WTC11 (cell line): Measurements from ENCODE around the gene TAB3. TPM values are rescaled to one million over a fixed set of nuclear protein-coding genes. Genes with fewer than 3 reads are reported as not detected.

Experiments
- ATAC-seq: fragments of 200-7000 bp; cut with Tn5 transposase; 2 replicates; pipeline ENCODE4 v1.10.0; 2021; ENCODE audit warnings: mild to moderate bottlenecking, moderate library complexity
- CTCF ChIA-PET: fragments of 300-600 bp; sonication (Branson Sonifier 250); formaldehyde crosslinking; loops from one replicate; lab custom pipeline; 2021; ENCODE audit warnings: antibody characterized with exemption; lab: Charles Lee
- POLR2A ChIA-PET: fragments of 350-600 bp; sonication (Branson Sonifier 250); formaldehyde crosslinking; loops from one replicate; lab custom pipeline; 2021; ENCODE audit warnings: antibody characterized with exemption; lab: Charles Lee
- DNase-seq: peaks from one replicate; pipeline ENCODE4 v3.0.0; 2021; ENCODE audit warnings: low spot score
- H3K27ac Mint-ChIP-seq: 2 replicates; pipeline ENCODE4 v1.8.0; 2021; ENCODE audit warnings: mixed read lengths
- H3K27me3 Mint-ChIP-seq: 2 replicates; pipeline ENCODE4 v1.8.0; 2021; ENCODE audit warnings: low read depth, mild to moderate bottlenecking, moderate library complexity, mixed read lengths
- H3K36me3 Mint-ChIP-seq: 2 replicates; pipeline ENCODE4 v1.8.0; 2021; ENCODE audit warnings: mixed read lengths
- H3K4me1 Mint-ChIP-seq: 2 replicates; pipeline ENCODE4 v1.8.0; 2022; ENCODE audit warnings: mixed read lengths
- H3K4me3 Mint-ChIP-seq: 2 replicates; pipeline ENCODE4 v1.8.0; 2021; ENCODE audit warnings: mild to moderate bottlenecking, moderate library complexity, mixed read lengths
- H3K9me3 Mint-ChIP-seq: 2 replicates; pipeline ENCODE4 v1.8.0; 2021; ENCODE audit warnings: mixed read lengths
- CREM ChIP-seq: sonication (generic); formaldehyde crosslinking; IDR thresholded peaks from 2 replicates; pipeline ENCODE4 v1.8.1; 2022; ENCODE audit warnings: mild to moderate bottlenecking, missing genetic modification reagents, moderate library complexity
- HMGA2 ChIP-seq: fragments of 250-450 bp; sonication (Bioruptor Pico); IDR thresholded peaks from 2 replicates; pipeline ENCODE4 v1.4.0; 2021; ENCODE audit warnings: mild to moderate bottlenecking, moderate library complexity
- IRF2 ChIP-seq: sonication (generic); formaldehyde crosslinking; IDR thresholded peaks from 2 replicates; pipeline ENCODE4 v1.8.0; 2022; ENCODE audit warnings: low read depth, missing genetic modification reagents, borderline replicate concordance
- JAZF1 ChIP-seq: fragments of 250-450 bp; sonication (Bioruptor Pico); IDR thresholded peaks from 2 replicates; pipeline ENCODE4 v1.9.0; 2021; ENCODE audit warnings: moderate library complexity, mild to moderate bottlenecking, inconsistent platforms
- JUN ChIP-seq: sonication (generic); formaldehyde crosslinking; IDR thresholded peaks from 2 replicates; pipeline ENCODE4 v1.8.0; 2023; ENCODE audit warnings: mild to moderate bottlenecking, missing genetic modification reagents
- KAT7 ChIP-seq: sonication (generic); formaldehyde crosslinking; IDR thresholded peaks from 2 replicates; pipeline ENCODE4 v1.8.1; 2023; ENCODE audit warnings: missing genetic modification reagents, mild to moderate bottlenecking, borderline replicate concordance
- NR1H2 ChIP-seq: sonication (generic); formaldehyde crosslinking; IDR thresholded peaks from 2 replicates; pipeline ENCODE4 v1.9.0; 2021; ENCODE audit warnings: mild to moderate bottlenecking, moderate library complexity, missing genetic modification reagents
- SOX15 ChIP-seq: fragments of 250-450 bp; sonication (Bioruptor Pico); IDR thresholded peaks from 2 replicates; pipeline ENCODE4 v1.9.0; 2021; ENCODE audit warnings: mild to moderate bottlenecking
- SP1 ChIP-seq: sonication (generic); formaldehyde crosslinking; conservative IDR thresholded peaks from 2 replicates; pipeline ENCODE4 v1.8.1; 2022; ENCODE audit warnings: missing genetic modification reagents
- TEAD4 ChIP-seq: sonication (generic); formaldehyde crosslinking; IDR thresholded peaks from 2 replicates; pipeline ENCODE4 v1.8.0; 2022; ENCODE audit warnings: mild to moderate bottlenecking, missing genetic modification reagents
- ZNF317 ChIP-seq: sonication (generic); formaldehyde crosslinking; IDR thresholded peaks from 2 replicates; pipeline ENCODE4 v1.8.1; 2023; ENCODE audit warnings: low read depth, mild to moderate bottlenecking, moderate library complexity, missing genetic modification reagents, borderline replicate concordance
- ZNF396 ChIP-seq: fragments of 250-450 bp; sonication (Bioruptor Pico); IDR thresholded peaks from 2 replicates; pipeline ENCODE4 v1.8.0; 2021; ENCODE audit warnings: mild to moderate bottlenecking, moderate library complexity, borderline replicate concordance
- total RNA-seq: library from RNA; stranded (reverse); gene quantifications from 3 replicates; pipeline ENCODE4 v1.2.3, GENCODE V29; 2021
- TF ChIP-seq, protein P1 (sequence below): sonication (generic); formaldehyde crosslinking; IDR thresholded peaks from 2 replicates; pipeline ENCODE4 v1.8.1; 2022; ENCODE audit warnings: mild to moderate bottlenecking, missing genetic modification reagents, moderate library complexity, borderline replicate concordance
- TF ChIP-seq, protein P2 (sequence below): sonication (generic); formaldehyde crosslinking; IDR thresholded peaks from 2 replicates; pipeline ENCODE4 v1.8.1; 2023; ENCODE audit warnings: mild to moderate bottlenecking, missing genetic modification reagents
- TF ChIP-seq, protein P3 (sequence below): fragments of 250-450 bp; sonication (Bioruptor Pico); IDR thresholded peaks from 2 replicates; pipeline ENCODE4 v1.9.0; 2021; ENCODE audit warnings: mild to moderate bottlenecking
- TF ChIP-seq, protein P4 (sequence below): sonication (generic); formaldehyde crosslinking; IDR thresholded peaks from 2 replicates; pipeline ENCODE4 v1.8.0; 2022; ENCODE audit warnings: mild to moderate bottlenecking, missing genetic modification reagents
- TF ChIP-seq, protein P5 (sequence below): sonication (generic); formaldehyde crosslinking; IDR thresholded peaks from 2 replicates; pipeline ENCODE4 v1.8.0; 2023; ENCODE audit warnings: mild to moderate bottlenecking, missing genetic modification reagents
- TF ChIP-seq, protein P6 (sequence below): sonication (generic); formaldehyde crosslinking; IDR thresholded peaks from 2 replicates; pipeline ENCODE4 v1.8.0; 2022; ENCODE audit warnings: mild to moderate bottlenecking, missing genetic modification reagents
- TF ChIP-seq, protein P7 (sequence below): sonication (generic); formaldehyde crosslinking; IDR thresholded peaks from 2 replicates; pipeline ENCODE4 v1.8.1; 2023; ENCODE audit warnings: mild to moderate bottlenecking, missing genetic modification reagents
- TF ChIP-seq, protein P8 (sequence below): fragments of 250-450 bp; sonication (Bioruptor Pico); IDR thresholded peaks from 2 replicates; pipeline ENCODE4 v1.8.0; 2021; ENCODE audit warnings: mild to moderate bottlenecking

Gene TAB3
- total RNA-seq, 1 experiment from 2014 or later, result 12.0 TPM

DNA sequence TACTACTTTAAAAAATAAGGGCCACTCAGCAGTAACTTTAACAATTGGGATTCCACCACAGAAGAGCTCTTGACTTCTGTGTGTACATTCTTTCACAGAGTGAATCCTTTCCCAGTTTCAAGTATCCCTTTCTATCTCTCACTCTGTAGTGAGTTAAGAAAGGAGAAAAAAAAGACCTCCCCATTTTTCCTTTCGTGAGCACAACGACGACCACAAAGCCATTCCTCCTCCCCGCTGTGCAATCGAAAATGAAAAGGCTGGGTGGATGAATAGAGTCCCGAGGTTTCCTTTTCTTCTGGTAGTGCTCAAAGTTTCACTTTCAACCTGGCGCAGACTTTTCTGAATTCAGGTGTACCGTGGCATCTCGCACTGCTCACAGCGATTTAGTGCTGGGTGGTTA lies 58.0 kb downstream of the TAB3 start:
- Mint-ChIP-seq H3K36me3 (peaks cover 8% of the 10 kb centered on the region), H3K4me1 (peaks cover 20% of the 10 kb centered on the region), H3K4me3 (peak overlapping the region; percentile 41), H3K9me3 (no peaks in the 10 kb centered on the region), H3K27me3 (no peaks in the 10 kb centered on the region), H3K27ac (peak overlapping the region; percentile 78)
- TF ChIP-seq, protein P1, sequence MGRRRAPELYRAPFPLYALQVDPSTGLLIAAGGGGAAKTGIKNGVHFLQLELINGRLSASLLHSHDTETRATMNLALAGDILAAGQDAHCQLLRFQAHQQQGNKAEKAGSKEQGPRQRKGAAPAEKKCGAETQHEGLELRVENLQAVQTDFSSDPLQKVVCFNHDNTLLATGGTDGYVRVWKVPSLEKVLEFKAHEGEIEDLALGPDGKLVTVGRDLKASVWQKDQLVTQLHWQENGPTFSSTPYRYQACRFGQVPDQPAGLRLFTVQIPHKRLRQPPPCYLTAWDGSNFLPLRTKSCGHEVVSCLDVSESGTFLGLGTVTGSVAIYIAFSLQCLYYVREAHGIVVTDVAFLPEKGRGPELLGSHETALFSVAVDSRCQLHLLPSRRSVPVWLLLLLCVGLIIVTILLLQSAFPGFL (CRISPR knock-in tag), result no peak
- no peak for TF ChIP-seq SP1 (CRISPR knock-in tag)
- TF ChIP-seq SOX15 (CRISPR knock-in tag), result no peak
- TF ChIP-seq, protein P2, sequence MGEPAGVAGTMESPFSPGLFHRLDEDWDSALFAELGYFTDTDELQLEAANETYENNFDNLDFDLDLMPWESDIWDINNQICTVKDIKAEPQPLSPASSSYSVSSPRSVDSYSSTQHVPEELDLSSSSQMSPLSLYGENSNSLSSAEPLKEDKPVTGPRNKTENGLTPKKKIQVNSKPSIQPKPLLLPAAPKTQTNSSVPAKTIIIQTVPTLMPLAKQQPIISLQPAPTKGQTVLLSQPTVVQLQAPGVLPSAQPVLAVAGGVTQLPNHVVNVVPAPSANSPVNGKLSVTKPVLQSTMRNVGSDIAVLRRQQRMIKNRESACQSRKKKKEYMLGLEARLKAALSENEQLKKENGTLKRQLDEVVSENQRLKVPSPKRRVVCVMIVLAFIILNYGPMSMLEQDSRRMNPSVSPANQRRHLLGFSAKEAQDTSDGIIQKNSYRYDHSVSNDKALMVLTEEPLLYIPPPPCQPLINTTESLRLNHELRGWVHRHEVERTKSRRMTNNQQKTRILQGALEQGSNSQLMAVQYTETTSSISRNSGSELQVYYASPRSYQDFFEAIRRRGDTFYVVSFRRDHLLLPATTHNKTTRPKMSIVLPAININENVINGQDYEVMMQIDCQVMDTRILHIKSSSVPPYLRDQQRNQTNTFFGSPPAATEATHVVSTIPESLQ (CRISPR knock-in tag), result no peak
- TF ChIP-seq ZNF317 (CRISPR knock-in tag), result no peak
- no peak for TF ChIP-seq JUN
- no peak for TF ChIP-seq TEAD4
- TF ChIP-seq IRF2 (CRISPR knock-in tag), result no peak
- TF ChIP-seq, protein P3, sequence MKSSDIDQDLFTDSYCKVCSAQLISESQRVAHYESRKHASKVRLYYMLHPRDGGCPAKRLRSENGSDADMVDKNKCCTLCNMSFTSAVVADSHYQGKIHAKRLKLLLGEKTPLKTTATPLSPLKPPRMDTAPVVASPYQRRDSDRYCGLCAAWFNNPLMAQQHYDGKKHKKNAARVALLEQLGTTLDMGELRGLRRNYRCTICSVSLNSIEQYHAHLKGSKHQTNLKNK (CRISPR knock-in tag), result no peak
- no peak for TF ChIP-seq NR1H2 (CRISPR knock-in tag)
- TF ChIP-seq, protein P4, sequence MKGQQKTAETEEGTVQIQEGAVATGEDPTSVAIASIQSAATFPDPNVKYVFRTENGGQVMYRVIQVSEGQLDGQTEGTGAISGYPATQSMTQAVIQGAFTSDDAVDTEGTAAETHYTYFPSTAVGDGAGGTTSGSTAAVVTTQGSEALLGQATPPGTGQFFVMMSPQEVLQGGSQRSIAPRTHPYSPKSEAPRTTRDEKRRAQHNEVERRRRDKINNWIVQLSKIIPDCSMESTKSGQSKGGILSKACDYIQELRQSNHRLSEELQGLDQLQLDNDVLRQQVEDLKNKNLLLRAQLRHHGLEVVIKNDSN (CRISPR knock-in tag), result no peak
- TF ChIP-seq, protein P5, sequence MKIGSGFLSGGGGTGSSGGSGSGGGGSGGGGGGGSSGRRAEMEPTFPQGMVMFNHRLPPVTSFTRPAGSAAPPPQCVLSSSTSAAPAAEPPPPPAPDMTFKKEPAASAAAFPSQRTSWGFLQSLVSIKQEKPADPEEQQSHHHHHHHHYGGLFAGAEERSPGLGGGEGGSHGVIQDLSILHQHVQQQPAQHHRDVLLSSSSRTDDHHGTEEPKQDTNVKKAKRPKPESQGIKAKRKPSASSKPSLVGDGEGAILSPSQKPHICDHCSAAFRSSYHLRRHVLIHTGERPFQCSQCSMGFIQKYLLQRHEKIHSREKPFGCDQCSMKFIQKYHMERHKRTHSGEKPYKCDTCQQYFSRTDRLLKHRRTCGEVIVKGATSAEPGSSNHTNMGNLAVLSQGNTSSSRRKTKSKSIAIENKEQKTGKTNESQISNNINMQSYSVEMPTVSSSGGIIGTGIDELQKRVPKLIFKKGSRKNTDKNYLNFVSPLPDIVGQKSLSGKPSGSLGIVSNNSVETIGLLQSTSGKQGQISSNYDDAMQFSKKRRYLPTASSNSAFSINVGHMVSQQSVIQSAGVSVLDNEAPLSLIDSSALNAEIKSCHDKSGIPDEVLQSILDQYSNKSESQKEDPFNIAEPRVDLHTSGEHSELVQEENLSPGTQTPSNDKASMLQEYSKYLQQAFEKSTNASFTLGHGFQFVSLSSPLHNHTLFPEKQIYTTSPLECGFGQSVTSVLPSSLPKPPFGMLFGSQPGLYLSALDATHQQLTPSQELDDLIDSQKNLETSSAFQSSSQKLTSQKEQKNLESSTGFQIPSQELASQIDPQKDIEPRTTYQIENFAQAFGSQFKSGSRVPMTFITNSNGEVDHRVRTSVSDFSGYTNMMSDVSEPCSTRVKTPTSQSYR, result no peak
- no peak for TF ChIP-seq JAZF1 (CRISPR knock-in tag)
- TF ChIP-seq, protein P6, sequence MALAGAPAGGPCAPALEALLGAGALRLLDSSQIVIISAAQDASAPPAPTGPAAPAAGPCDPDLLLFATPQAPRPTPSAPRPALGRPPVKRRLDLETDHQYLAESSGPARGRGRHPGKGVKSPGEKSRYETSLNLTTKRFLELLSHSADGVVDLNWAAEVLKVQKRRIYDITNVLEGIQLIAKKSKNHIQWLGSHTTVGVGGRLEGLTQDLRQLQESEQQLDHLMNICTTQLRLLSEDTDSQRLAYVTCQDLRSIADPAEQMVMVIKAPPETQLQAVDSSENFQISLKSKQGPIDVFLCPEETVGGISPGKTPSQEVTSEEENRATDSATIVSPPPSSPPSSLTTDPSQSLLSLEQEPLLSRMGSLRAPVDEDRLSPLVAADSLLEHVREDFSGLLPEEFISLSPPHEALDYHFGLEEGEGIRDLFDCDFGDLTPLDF (CRISPR knock-in tag), result no peak
- ATAC-seq (peak; percentile 58), DNase-seq (no peak)
- ChIA-PET POLR2A (interaction anchor here (0.6 kb wide), 1 partner anchor 82 kb away, joined by 3 read pairs; no protein-coding TSS in a partner anchor), CTCF (no interaction called here)

DNA sequence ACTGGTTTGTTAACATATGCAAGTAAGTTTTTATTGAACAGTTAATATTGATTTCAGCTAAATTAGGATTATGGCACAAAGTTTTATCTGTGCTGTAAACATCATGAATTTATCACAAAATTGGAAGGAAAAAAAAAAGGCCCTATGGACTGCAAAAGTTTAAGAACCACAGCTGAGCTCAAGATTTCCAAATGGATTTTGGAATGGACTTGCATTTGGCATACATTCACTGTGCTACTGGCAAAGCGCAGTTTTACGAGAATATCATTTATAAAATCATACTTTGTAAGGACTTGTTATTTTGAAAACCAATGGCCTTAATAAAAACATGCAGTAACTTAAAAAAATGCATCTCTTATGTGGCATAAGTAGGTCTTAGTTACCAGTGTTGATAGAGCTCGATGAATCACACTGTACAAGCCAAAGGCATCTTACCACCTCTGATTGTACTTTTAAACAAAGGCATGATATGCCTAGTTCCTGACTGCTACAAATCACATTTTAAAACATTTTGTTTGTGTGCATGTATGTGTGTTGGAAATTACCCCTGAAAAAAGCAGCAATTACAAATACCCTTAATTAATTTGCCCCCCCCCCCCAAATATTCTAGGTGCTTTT lies 58.6 kb downstream of the TAB3 start:
- H3K4me1 Mint-ChIP-seq, result peaks cover 20% of the 10 kb centered on the region
- TF ChIP-seq TEAD4, result no peak
- no peak for TF ChIP-seq KAT7 (CRISPR knock-in tag)
- TF ChIP-seq, protein P7, sequence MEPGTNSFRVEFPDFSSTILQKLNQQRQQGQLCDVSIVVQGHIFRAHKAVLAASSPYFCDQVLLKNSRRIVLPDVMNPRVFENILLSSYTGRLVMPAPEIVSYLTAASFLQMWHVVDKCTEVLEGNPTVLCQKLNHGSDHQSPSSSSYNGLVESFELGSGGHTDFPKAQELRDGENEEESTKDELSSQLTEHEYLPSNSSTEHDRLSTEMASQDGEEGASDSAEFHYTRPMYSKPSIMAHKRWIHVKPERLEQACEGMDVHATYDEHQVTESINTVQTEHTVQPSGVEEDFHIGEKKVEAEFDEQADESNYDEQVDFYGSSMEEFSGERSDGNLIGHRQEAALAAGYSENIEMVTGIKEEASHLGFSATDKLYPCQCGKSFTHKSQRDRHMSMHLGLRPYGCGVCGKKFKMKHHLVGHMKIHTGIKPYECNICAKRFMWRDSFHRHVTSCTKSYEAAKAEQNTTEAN (CRISPR knock-in tag), result no peak
- TF ChIP-seq ZNF396 (CRISPR knock-in tag), result no peak
- TF ChIP-seq, protein P8, sequence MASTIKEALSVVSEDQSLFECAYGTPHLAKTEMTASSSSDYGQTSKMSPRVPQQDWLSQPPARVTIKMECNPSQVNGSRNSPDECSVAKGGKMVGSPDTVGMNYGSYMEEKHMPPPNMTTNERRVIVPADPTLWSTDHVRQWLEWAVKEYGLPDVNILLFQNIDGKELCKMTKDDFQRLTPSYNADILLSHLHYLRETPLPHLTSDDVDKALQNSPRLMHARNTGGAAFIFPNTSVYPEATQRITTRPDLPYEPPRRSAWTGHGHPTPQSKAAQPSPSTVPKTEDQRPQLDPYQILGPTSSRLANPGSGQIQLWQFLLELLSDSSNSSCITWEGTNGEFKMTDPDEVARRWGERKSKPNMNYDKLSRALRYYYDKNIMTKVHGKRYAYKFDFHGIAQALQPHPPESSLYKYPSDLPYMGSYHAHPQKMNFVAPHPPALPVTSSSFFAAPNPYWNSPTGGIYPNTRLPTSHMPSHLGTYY (CRISPR knock-in tag), result no peak
- TF ChIP-seq CREM, result no peak
- TF ChIP-seq HMGA2 (CRISPR knock-in tag), result no peak
- TF ChIP-seq, all 79 proteins: peak for 0
- no peaks in the 10 kb centered on the region for H3K27me3 Mint-ChIP-seq
- ATAC-seq (no peak), DNase-seq (no peak)
- ChIA-PET POLR2A (no interaction called here), CTCF (no interaction called here)
- peaks cover 6% of the 10 kb centered on the region for H3K36me3 Mint-ChIP-seq
- H3K9me3 Mint-ChIP-seq, result no peaks in the 10 kb centered on the region
- no peak overlapping the region for H3K27ac Mint-ChIP-seq
- H3K4me3 Mint-ChIP-seq, result no peak overlapping the region
